DOHH2 (cell line): ENCODE measurements around the gene TBK1.
"Not testable (repeated sequence)": the region's sequence is repeated elsewhere in the genome, so short reads cannot be mapped to it uniquely, and the experiment has no call there.

Experiments
- H3F3A ChIP-seq: fragments of 200-600 bp; sonication (generic), shearing (Covaris generic); 2 replicates; pipeline ENCODE4 v1.6.0; 2016; ENCODE audit warnings: antibody characterized with exemption, mild to moderate bottlenecking; ENCODE audit not compliant: control insufficient read depth, insufficient read depth
- H3K27ac ChIP-seq: fragments of 200-600 bp; sonication (generic); 2 replicates; pipeline ENCODE4 v1.5.1; 2014; ENCODE audit warnings: low read depth, mild to moderate bottlenecking, low read length, moderate library complexity
- H3K27me3 ChIP-seq: fragments of 200-600 bp; sonication (generic); 2 replicates; pipeline ENCODE4 v1.6.1; 2014; ENCODE audit warnings: mild to moderate bottlenecking, low read length, mixed read lengths; ENCODE audit not compliant: control insufficient read depth
- H3K36me3 ChIP-seq: fragments of 200-600 bp; sonication (generic); 2 replicates; pipeline ENCODE4 v1.6.1; 2014; ENCODE audit warnings: mild to moderate bottlenecking, low read length, moderate library complexity, mixed read lengths; ENCODE audit not compliant: control insufficient read depth
- H3K4me1 ChIP-seq: fragments of 200-600 bp; sonication (generic); 2 replicates; pipeline ENCODE4 v1.6.1; 2014; ENCODE audit warnings: mild to moderate bottlenecking, low read length, mixed read lengths; ENCODE audit not compliant: control insufficient read depth
- H3K4me2 ChIP-seq: fragments of 200-600 bp; sonication (generic); 2 replicates; pipeline ENCODE4 v1.6.0; 2014; ENCODE audit warnings: mild to moderate bottlenecking, low read length, moderate library complexity
- H3K4me3 ChIP-seq: fragments of 200-600 bp; sonication (generic); 2 replicates; pipeline ENCODE4 v1.5.1; 2014; ENCODE audit warnings: mild to moderate bottlenecking, low read length, mixed read lengths
- H3K79me2 ChIP-seq: fragments of 200-600 bp; sonication (generic); 2 replicates; pipeline ENCODE4 v1.6.1; 2014; ENCODE audit warnings: mild to moderate bottlenecking, low read length, mixed read lengths; ENCODE audit not compliant: control insufficient read depth
- H3K9me2 ChIP-seq: fragments of 200-600 bp; sonication (generic); replicated peaks from 2 replicates; pipeline ENCODE4 v1.6.1; 2014; ENCODE audit warnings: mild to moderate bottlenecking, low read length, mixed read lengths; ENCODE audit not compliant: control insufficient read depth
- H3K9me3 ChIP-seq: fragments of 200-600 bp; sonication (generic); 2 replicates; pipeline ENCODE4 v1.6.1; 2014; ENCODE audit warnings: antibody characterized with exemption, low read length, mixed read lengths; ENCODE audit not compliant: control insufficient read depth, insufficient read depth
- H4K20me1 ChIP-seq: fragments of 200-600 bp; sonication (generic); 2 replicates; pipeline ENCODE4 v1.6.0; 2014; ENCODE audit warnings: low read depth, mild to moderate bottlenecking, antibody characterized with exemption, low read length, moderate library complexity; ENCODE audit not compliant: control insufficient read depth, insufficient read depth
- CTCF ChIP-seq: fragments of 200-600 bp; sonication (generic); IDR thresholded peaks from one replicate; pipeline ENCODE4 v1.5.1; 2014; ENCODE audit warnings: antibody characterized with exemption, mild to moderate bottlenecking, low read depth, low read length; ENCODE audit not compliant: poor library complexity, severe bottlenecking
- EZH2phosphoT487 ChIP-seq: fragments of 200-600 bp; sonication (generic); IDR thresholded peaks from 2 replicates; pipeline ENCODE4 v1.6.1; 2017; ENCODE audit warnings: borderline replicate concordance, mild to moderate bottlenecking, antibody characterized with exemption, low read length, moderate library complexity, mixed read lengths

The TBK1 gene

GRCh38 chr12:64522316-64522715 lies 70.4 kb downstream of the TBK1 start:
- Histone ChIP-seq H3K79me2 (no peaks in the 10 kb centered on the region), H3K36me3 (no peaks in the 10 kb centered on the region), H3K9me3 (no peaks in the 10 kb centered on the region), H3K4me2 (no peak overlapping the region), H3K4me3 (no peak overlapping the region), H3K27me3 (no peaks in the 10 kb centered on the region), H3K27ac (no peak overlapping the region), H3K4me1 (peaks cover 20% of the 10 kb centered on the region), H3K9me2 (no peaks in the 10 kb centered on the region), H4K20me1 (no peaks in the 10 kb centered on the region), H3F3A (no peaks in the 10 kb centered on the region)
- TF ChIP-seq EZH2phosphoT487 (no peak), CTCF (no peak)

- no peak overlapping the region for H3K4me3 ChIP-seq
- no peak overlapping the region for H3K27ac ChIP-seq
- H3K4me2 ChIP-seq = no peak overlapping the region
- no peaks in the 10 kb centered on the region for H3K27me3 ChIP-seq
- peaks cover 20% of the 10 kb centered on the region for H3K4me1 ChIP-seq
- H3K79me2 ChIP-seq = no peaks in the 10 kb centered on the region
- H3K36me3 ChIP-seq = no peaks in the 10 kb centered on the region
- no peaks in the 10 kb centered on the region for H3K9me2 ChIP-seq
- H3F3A ChIP-seq = no peaks in the 10 kb centered on the region
- no peaks in the 10 kb centered on the region for H4K20me1 ChIP-seq
- H3K9me3 ChIP-seq = no peaks in the 10 kb centered on the region
- TF ChIP-seq EZH2phosphoT487 = no peak
- TF ChIP-seq CTCF = no peak
Observed at GRCh38 chr12:64522807-64523206, 70.9 kb downstream of the TBK1 start.

- peaks cover 15% of the 10 kb centered on the region for H3K4me1 ChIP-seq
- H3K9me3 ChIP-seq, H3F3A ChIP-seq, H3K27ac ChIP-seq, H3K4me3 ChIP-seq, H3K36me3 ChIP-seq, H4K20me1 ChIP-seq, H3K9me2 ChIP-seq, H3K27me3 ChIP-seq, H3K79me2 ChIP-seq, H3K4me2 ChIP-seq: not testable (repeated sequence)
Observed at GRCh38 chr12:64523565-64524444, 71.9 kb downstream of the TBK1 start.

GRCh38 chr12:64525461-64526160 lies 73.7 kb downstream of the TBK1 start:
- no peaks in the 10 kb centered on the region for H3K27me3 ChIP-seq
- no peaks in the 10 kb centered on the region for H3K9me3 ChIP-seq
- no peaks in the 10 kb centered on the region for H4K20me1 ChIP-seq
- no peak for TF ChIP-seq CTCF
- TF ChIP-seq EZH2phosphoT487 = no peak
- H3K27ac ChIP-seq = no peak overlapping the region
- H3K4me1 ChIP-seq = no peaks in the 10 kb centered on the region
- H3F3A ChIP-seq = no peaks in the 10 kb centered on the region
- no peaks in the 10 kb centered on the region for H3K9me2 ChIP-seq
- no peaks in the 10 kb centered on the region for H3K79me2 ChIP-seq
- H3K36me3 ChIP-seq = no peaks in the 10 kb centered on the region
- no peak overlapping the region for H3K4me2 ChIP-seq
- no peak overlapping the region for H3K4me3 ChIP-seq
